Calu3 (cell line): ENCODE results near the gene RIIAD1. TPM values are rescaled to one million over a fixed set of nuclear protein-coding genes. Genes with fewer than 3 reads are reported as not detected.
"Not testable (repeated sequence)": the region's sequence is repeated elsewhere in the genome, so short reads cannot be mapped to it uniquely, and the experiment has no call there.

ENCODE experiments used
- BruUV-seq: library from RNA; stranded (reverse); fragments of 400-500 nt; replicated peaks from 2 replicates; lab custom pipeline; 2021; lab: Mats Ljungman, UMichigan
- CTCF ChIA-PET: fragments of 300-600 bp; sonication (Branson Sonifier 250); formaldehyde crosslinking; loops from one replicate; lab custom pipeline; 2022; ENCODE audit warnings: antibody characterized with exemption; lab: Charles Lee
- DNase-seq: peaks from one replicate; pipeline ENCODE4 v3.0.0; 2022
- H3K27ac Mint-ChIP-seq: one replicate; pipeline ENCODE4 v1.8.0; 2022; ENCODE audit warnings: mixed read lengths; ENCODE audit not compliant: unreplicated experiment
- H3K27me3 Mint-ChIP-seq: one replicate; pipeline ENCODE4 v1.8.0; 2022; ENCODE audit warnings: mixed read lengths; ENCODE audit not compliant: unreplicated experiment
- H3K36me3 Mint-ChIP-seq: one replicate; pipeline ENCODE4 v1.8.0; 2022; ENCODE audit warnings: mild to moderate bottlenecking, moderate library complexity, mixed read lengths; ENCODE audit not compliant: insufficient read depth, unreplicated experiment
- H3K4me1 Mint-ChIP-seq: one replicate; pipeline ENCODE4 v1.8.0; 2022; ENCODE audit warnings: mild to moderate bottlenecking, low read depth, mixed read lengths; ENCODE audit not compliant: unreplicated experiment
- H3K4me3 Mint-ChIP-seq: one replicate; pipeline ENCODE4 v1.8.0; 2022; ENCODE audit warnings: mild to moderate bottlenecking, low read depth, moderate library complexity, mixed read lengths; ENCODE audit not compliant: unreplicated experiment
- H3K9me3 Mint-ChIP-seq: one replicate; pipeline ENCODE4 v1.8.0; 2022; ENCODE audit warnings: low read depth, mixed read lengths; ENCODE audit not compliant: unreplicated experiment
- CTCF ChIP-seq: fragments of 200-600 bp; IDR thresholded peaks from one replicate; pipeline ENCODE4 v1.8.0; 2022; ENCODE audit warnings: antibody characterized with exemption; ENCODE audit not compliant: unreplicated experiment
- intact Hi-C: fragments of 100-400 bp; cut with micrococcal nuclease; formaldehyde crosslinking; loops from one replicate; pipeline ENCODE4 v1.10.0; 2022; ENCODE audit not compliant: unreplicated experiment
- total RNA-seq: library from RNA; stranded (reverse); gene quantifications from 2 replicates; pipeline ENCODE4 v1.2.3, GENCODE V29; 2022

RIIAD1 gene
- total RNA-seq, 1 experiment from 2014 or later, result not detected

- Mint-ChIP-seq H3K4me3 (peak overlapping the region; percentile 12), H3K36me3 (peaks cover 10% of the 10 kb centered on the region), H3K27me3 (no peaks in the 10 kb centered on the region), H3K9me3 (peaks cover 2% of the 10 kb centered on the region), H3K27ac (peak overlapping the region; percentile 63), H3K4me1 (peaks cover 36% of the 10 kb centered on the region)
- DNase-seq, result peak; percentile 25
- no TSS peak for BruUV-seq
- TF ChIP-seq CTCF, result no peak
- CTCF ChIA-PET, result interaction anchor here (0.5 to 2.3 kb wide), 11 partner anchors 8 to 144 kb away, joined by 3 to 13 read pairs (median 4); partner anchors contain the start of gene RIIAD1
- intact Hi-C loops, result no loop called here
These were observed 8.0 kb downstream of the RIIAD1 start for GRCh38 chr1:151729157-151729965.

DNA sequence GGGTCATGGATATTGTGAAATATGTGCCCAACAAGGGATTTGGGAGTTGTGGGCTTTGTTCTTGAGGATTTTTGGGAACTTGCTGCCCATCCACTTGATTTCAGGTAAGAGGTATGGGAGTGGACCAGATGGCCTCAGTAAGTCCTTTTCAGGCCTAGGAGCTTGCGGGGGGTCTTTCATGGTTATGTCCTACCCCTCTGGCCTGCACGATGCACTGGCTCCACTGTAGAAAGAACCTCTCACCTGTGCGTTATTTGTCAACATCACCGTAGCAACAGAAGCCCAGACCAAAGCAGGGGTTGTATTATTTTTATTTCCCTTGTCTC lies 8.6 kb downstream of the RIIAD1 start:
- intact Hi-C loops, result no loop called here
- peaks cover 10% of the 10 kb centered on the region for H3K36me3 Mint-ChIP-seq
- CTCF ChIA-PET, result interaction anchor here (0.6 to 2.3 kb wide), 8 partner anchors 9 to 186 kb away, joined by 3 to 7 read pairs (median 4); partner anchors contain the start of gene RIIAD1
- H3K9me3 Mint-ChIP-seq, result peaks cover 2% of the 10 kb centered on the region
- no TSS peak for BruUV-seq
- H3K27ac Mint-ChIP-seq, result peak overlapping the region; percentile 63
- TF ChIP-seq CTCF, result no peak
- H3K27me3 Mint-ChIP-seq, result no peaks in the 10 kb centered on the region
- no peak for DNase-seq
- H3K4me3 Mint-ChIP-seq, result no peak overlapping the region
- H3K4me1 Mint-ChIP-seq, result peaks cover 39% of the 10 kb centered on the region

DNA sequence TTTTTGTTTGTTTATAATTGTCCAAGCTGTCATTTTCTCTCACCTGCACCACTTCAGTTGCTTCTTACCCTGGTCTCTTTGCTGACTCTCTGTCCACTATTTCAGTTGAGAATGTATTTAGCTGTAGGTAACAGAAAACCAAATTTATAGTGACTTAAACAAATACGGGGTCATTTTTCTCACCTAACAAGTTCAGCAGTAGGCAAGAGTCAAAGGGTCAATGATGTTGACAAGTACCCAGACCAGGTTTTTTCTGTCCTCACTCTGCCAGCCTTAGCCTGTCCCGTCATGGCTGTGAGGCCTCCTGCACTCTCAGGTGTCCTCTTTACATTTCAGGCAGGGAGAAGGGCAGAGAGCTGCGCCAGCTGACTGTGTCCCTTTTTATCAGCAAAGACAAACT lies 11.8 kb downstream of the RIIAD1 start:
- BruUV-seq, result no TSS peak
- H3K4me3 Mint-ChIP-seq, result no peak overlapping the region
- CTCF ChIA-PET, result interaction anchor here (0.6 to 1.5 kb wide), 5 partner anchors 16 to 397 kb away, joined by 3 to 5 read pairs (median 3); no protein-coding TSS in a partner anchor
- H3K27ac Mint-ChIP-seq, result no peak overlapping the region
- peaks cover 10% of the 10 kb centered on the region for H3K36me3 Mint-ChIP-seq
- H3K4me1 Mint-ChIP-seq, result peaks cover 44% of the 10 kb centered on the region
- H3K27me3 Mint-ChIP-seq, result no peaks in the 10 kb centered on the region
- no peak for DNase-seq
- intact Hi-C loops, result no loop called here
- TF ChIP-seq CTCF, result no peak
- H3K9me3 Mint-ChIP-seq, result peaks cover 8% of the 10 kb centered on the region

DNA sequence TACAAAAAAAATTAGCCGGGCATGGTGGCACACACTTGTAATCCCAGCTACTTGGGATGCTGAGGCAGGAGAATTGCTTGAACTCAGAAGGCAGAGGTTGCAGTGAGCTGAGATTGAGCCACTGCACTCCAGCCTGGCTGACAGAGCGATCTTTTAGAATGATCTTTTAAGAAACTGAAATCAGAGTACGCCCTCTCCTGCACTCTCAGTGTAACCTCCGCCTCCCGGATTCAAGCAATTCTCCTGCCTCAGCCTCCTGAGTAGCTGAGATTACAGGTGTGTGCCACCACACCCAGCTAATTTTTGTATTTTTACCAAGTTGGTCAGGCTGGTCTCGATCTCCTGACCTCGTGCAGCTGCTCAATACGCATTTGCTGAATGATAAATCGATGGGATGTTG lies 12.7 kb downstream of the RIIAD1 start:
- CTCF ChIA-PET, result interaction anchor here (0.9 to 1.5 kb wide), 5 partner anchors 17 to 103 kb away, joined by 3 to 17 read pairs (median 5); partner anchors contain the start of gene MRPL9
- not testable (repeated sequence) for H3K27me3 Mint-ChIP-seq, BruUV-seq, H3K36me3 Mint-ChIP-seq, H3K9me3 Mint-ChIP-seq, DNase-seq, H3K4me3 Mint-ChIP-seq, H3K27ac Mint-ChIP-seq
- intact Hi-C loops, result loop anchor here (2.0 kb wide), 1 partner anchor 139 kb away; no protein-coding TSS in a partner anchor
- H3K4me1 Mint-ChIP-seq, result peaks cover 38% of the 10 kb centered on the region
